NCI-H2171 (cell line): ENCODE data around the gene UNC5C.

Experiments
- DNase-seq: peaks from one replicate; lab custom pipeline; 2025; lab: John Stamatoyannopoulos, UW

Gene UNC5C

DNA sequence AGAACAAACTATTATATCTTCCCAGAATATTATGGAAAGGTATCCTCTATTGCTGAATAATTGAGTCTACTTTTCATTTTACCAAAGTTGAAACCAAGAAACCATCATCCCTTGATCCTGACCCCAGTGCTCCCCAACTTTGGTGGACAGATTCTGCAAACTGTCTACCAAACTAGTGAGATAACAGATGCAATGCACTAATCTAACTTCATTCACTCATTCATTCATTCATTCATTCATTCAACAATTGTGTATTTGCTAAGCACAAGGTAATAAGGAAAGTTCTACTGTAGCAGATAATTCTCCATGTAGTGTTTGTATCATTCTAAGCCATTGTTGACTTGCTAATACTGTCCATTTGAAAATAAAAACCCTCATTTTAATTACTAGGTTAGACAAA, 150.6 kb downstream of the UNC5C start:
- DNase-seq, result no peak

GRCh38 chr4:95394752-95395306, 153.9 kb downstream of the UNC5C start:
- DNase-seq, result no peak

DNA sequence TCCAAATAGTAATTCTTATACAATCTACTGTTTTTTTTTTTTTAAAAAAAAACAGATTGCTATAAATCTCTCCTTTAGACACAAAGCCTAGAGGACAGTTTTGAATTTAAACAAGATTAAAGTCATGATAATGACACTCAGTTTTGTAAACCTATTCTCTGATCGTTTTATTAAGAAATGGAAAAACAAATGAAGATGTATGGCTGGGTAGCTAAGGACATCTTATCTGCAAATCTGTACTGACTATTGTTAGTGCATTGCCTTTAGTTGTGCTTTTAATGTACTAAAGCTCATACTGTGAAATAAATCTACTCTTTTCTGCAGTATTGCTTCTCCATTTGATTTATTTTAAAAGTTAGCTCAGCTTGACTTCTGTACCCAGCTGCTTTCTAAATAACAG, 155.0 kb downstream of the UNC5C start:
- DNase-seq, result no peak

- no peak for DNase-seq
Observed at GRCh38 chr4:95388911-95389310, 159.9 kb downstream of the UNC5C start.

GRCh38 chr4:95387719-95388118, 161.1 kb downstream of the UNC5C start:
- DNase-seq, result no peak

DNA sequence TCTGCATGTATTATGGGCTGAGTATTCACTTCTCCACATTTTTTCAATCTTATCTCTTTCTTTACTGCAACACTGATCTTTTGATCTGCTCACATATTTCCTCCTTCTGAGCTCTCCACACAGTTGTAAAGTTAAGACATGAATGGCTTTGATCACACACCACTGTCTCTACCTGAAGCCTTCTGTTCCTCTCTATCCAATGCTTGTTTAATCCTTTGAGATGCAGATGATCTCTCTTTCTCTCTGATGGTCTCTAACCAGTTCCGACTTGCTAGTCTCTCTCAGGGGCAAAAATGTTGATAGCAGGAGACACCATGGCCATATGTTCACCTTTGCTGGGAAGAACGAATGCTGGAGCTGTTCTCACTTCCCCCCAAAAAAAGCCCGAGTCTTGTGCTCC, 162.4 kb downstream of the UNC5C start:
- no peak for DNase-seq

- DNase-seq, result no peak
Observed at GRCh38 chr4:95381843-95382580, 166.8 kb downstream of the UNC5C start.

GRCh38 chr4:95379633-95380032, 169.1 kb downstream of the UNC5C start:
- no peak for DNase-seq

- no peak for DNase-seq
Observed at GRCh38 chr4:95377366-95377900, 171.3 kb downstream of the UNC5C start.

DNA sequence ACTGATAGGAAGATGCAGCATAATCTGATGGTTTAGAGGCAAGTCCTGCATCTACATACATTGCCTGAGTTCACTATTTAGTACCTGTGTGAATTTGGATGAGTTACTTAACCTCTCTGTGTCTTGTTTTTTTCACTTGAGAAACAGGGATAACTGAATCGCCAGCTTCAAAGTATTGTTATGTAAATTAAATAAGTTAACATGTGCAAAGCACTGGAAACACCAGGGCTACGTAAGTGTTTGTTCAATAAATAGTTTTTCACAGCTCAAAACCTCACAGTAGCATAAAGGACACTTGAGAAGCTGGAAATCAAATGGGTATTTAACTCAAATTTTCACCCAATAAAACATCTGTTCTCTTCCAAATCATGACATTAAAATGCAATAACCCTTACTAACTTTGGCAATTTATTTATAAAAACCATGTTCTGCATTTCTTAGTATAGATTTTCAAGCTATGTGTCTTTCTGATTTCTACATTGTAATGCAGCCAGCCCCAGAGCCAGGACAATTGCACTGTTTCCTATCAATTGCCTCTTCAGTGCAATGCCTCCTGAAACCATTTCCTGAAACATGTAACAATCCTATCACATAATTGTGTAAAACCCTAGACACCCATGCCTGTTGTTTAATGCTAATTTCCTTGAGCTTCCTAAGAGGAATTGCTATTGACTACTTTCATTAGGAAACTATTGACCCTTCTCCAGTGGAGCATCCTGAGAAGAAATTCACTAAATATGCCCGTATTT, 177.1 kb downstream of the UNC5C start:
- no peak for DNase-seq

GRCh38 chr4:95367824-95368223, 180.9 kb downstream of the UNC5C start:
- no peak for DNase-seq

GRCh38 chr4:95363966-95364365, 184.8 kb downstream of the UNC5C start:
- DNase-seq, result no peak

- DNase-seq, result no peak
Observed at GRCh38 chr4:95363559-95363925, 185.2 kb downstream of the UNC5C start.

DNA sequence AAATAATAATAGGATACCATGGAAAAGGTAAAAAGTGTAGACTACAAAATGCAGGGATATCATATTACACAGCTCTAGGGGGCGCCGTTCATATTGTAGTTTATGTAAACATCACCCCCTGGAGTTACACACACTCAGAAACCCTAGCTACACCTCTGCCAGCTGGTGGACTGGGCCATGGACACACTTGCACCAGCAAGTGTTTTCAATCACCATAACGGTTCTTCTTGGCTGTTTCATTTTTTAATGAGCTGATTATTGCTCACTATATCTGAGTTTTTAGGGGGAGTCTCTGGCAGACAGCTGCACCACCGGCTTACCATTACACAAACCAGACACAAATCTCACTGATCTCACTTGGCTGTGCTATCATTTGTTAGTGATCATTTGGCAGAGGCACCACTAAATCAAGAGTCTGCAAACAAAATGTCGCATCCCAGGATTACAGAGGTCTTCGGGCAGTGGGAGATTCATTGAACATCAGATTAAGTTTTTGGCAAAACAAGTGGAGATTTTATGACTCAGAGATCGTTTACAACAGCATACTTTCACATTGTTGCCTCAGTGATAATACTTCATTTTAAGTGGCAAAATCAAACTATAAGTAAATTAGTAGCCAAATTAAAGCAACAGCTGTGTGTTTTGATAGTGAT, 185.7 kb downstream of the UNC5C start:
- DNase-seq, result no peak

- no peak for DNase-seq
Observed at GRCh38 chr4:95362066-95362465, 186.7 kb downstream of the UNC5C start.

- no peak for DNase-seq
Observed at GRCh38 chr4:95361696-95361965, 187.1 kb downstream of the UNC5C start.

DNA sequence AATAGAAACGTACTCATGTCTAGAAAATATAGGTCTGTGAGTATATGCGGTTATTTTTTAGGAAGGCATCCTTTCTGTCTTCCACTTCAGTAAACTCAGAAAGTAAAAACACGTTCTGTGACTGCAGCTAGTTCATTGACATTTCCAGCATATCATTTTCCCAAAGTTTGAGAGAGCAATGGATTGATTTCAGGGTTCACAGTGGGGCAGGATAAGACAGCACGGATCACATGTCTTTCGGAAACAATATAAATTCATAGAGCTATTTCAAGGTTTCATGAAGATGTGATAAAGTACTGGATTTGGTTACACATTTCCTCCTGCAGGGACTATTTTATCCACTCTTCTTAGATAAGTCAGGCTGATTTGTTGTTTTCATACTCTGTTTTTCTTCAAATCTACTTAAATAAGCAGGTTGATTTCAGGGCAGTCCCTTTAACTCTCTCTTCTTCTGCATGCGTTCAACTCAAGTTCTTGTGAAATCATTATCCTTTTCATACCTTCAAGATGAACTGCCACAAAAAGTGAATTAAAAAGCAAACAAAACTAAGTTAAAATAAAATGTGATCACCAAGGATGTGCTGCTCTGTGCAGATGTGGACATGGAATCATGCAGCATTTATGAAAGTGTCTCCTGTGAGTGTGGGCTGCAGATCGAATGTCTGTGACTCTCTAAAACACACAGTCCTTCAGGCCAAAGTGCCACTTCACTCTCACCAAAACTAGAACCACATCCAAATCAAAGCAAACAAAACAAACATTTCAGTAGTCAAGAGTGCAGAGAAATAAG, 187.7 kb downstream of the UNC5C start:
- DNase-seq, result no peak

- DNase-seq, result no peak
Observed at GRCh38 chr4:95360256-95360903, 188.4 kb downstream of the UNC5C start.

DNA sequence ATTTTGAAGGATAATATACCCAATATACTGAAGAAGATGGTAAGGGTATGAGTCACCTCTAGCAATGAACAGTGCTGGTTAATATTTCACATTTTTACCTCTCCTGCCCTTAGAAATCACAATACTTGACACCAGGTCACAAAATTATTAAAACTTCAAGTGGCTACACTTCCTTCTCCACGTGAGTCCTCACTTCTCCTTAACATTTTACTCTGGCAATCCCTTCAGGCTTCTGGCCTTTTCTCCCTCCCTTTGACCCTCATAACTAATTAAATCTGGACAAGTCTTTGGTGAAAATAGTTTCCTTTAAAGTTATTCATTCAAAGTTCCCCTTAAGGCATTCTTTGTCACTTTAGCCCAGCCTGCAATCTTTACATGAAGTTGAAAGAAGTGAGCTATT, 190.4 kb downstream of the UNC5C start:
- no peak for DNase-seq

GRCh38 chr4:95355021-95355420, 193.8 kb downstream of the UNC5C start:
- no peak for DNase-seq

DNA sequence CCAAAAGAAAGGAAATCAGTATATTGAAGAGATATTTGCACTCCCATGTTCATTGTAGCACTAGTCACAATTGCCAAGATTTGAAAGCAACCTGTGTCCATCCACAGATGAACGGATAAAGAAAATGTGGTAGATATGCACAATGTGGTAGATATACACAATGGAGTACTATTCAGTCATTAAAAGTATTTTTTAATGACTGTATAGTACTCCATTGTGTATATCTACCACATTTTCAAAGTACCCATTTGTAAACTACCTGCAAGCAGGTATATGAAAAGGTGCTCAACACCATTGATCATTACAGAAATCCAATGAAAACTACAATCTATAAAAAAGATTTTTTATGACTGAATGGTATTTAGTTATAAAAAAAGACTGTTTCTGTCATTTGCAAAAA, 200.4 kb downstream of the UNC5C start:
- DNase-seq, result no peak

- no peak for DNase-seq
Observed at GRCh38 chr4:95343235-95343634, 205.5 kb downstream of the UNC5C start.
